Endodermal cell (in vitro differentiated cells): ENCODE results near the gene CERKL. TPM values are rescaled to one million over a fixed set of nuclear protein-coding genes. Genes with fewer than 3 reads are reported as not detected.

Source experiments
- DNase-seq: peaks from one replicate; pipeline ENCODE4 v3.0.0-alpha.2; 2017
- H3K27ac ChIP-seq: 2 replicates; pipeline ENCODE4 v1.5.1; 2013; ENCODE audit warnings: mild to moderate bottlenecking, low read depth, low read length, moderate library complexity
- H3K27me3 ChIP-seq: 2 replicates; pipeline ENCODE4 v1.6.1; 2013; ENCODE audit warnings: mild to moderate bottlenecking, low read length, moderate library complexity; ENCODE audit not compliant: insufficient read depth, control insufficient read depth, poor library complexity, severe bottlenecking
- H3K36me3 ChIP-seq: 2 replicates; pipeline ENCODE4 v1.7.0; 2013; ENCODE audit warnings: mild to moderate bottlenecking, low read length, moderate library complexity; ENCODE audit not compliant: control insufficient read depth, insufficient read depth
- H3K4me1 ChIP-seq: one replicate; pipeline ENCODE4 v1.7.0; 2013; ENCODE audit warnings: low read length; ENCODE audit not compliant: control insufficient read depth, insufficient read depth
- H3K4me3 ChIP-seq: 2 replicates; pipeline ENCODE4 v1.5.1; 2013; ENCODE audit warnings: mild to moderate bottlenecking, low read length, moderate library complexity
- H3K9ac ChIP-seq: 2 replicates; pipeline ENCODE4 v1.6.1; 2013; ENCODE audit warnings: mild to moderate bottlenecking, low read length, moderate library complexity; ENCODE audit not compliant: poor library complexity, severe bottlenecking; ENCODE audit errors: extremely low read depth
- H3K9me3 ChIP-seq: 2 replicates; pipeline ENCODE4 v1.6.1; 2013; ENCODE audit warnings: mild to moderate bottlenecking, low read length, moderate library complexity; ENCODE audit not compliant: control insufficient read depth
- H3K27ac Mint-ChIP-seq: 2 replicates; pipeline ENCODE4 v1.8.0; 2020; ENCODE audit warnings: mixed read lengths
- H3K27me3 Mint-ChIP-seq: 2 replicates; pipeline ENCODE4 v1.8.0; 2021; ENCODE audit warnings: mild to moderate bottlenecking, mixed read lengths; ENCODE audit not compliant: insufficient read depth
- H3K36me3 Mint-ChIP-seq: 2 replicates; pipeline ENCODE4 v1.8.0; 2020; ENCODE audit warnings: low read depth, mixed read lengths
- H3K4me1 Mint-ChIP-seq: 2 replicates; pipeline ENCODE4 v1.8.0; 2020; ENCODE audit warnings: mixed read lengths
- H3K4me3 Mint-ChIP-seq: 2 replicates; pipeline ENCODE4 v1.8.0; 2020; ENCODE audit warnings: mild to moderate bottlenecking, moderate library complexity, mixed read lengths
- H3K9me3 Mint-ChIP-seq: 2 replicates; pipeline ENCODE4 v1.8.0; 2020; ENCODE audit warnings: mild to moderate bottlenecking, mixed read lengths
- WGBS, 2 experiments: methylation state at CpG; one replicate each; pipeline versions ENCODE4 v1.1.5 to v1.1.7; 2013; ENCODE audit warnings: missing lambda C conversion rate in 2 of 2, mixed read lengths in 1 of 2; ENCODE audit not compliant: insufficient coverage in 1 of 2, insufficient read length in 1 of 2; 5-methylcytosine and 5-hydroxymethylcytosine counted together
- total RNA-seq, 2 donors: library from RNA; stranded (reverse); fragmentation: NEBNext Ultra II Directional in 1 of 2; extraction: Animal tissue kit (Norgen Biotek cat#: 25700) in 1 of 2; gene quantifications; 2 replicates in 1 of 2; 3 replicates in 1 of 2; pipeline ENCODE4 v1.2.1, GENCODE V29; 2021
- TF ChIP-seq, protein P1 (sequence below): fragments of 200-600 bp; sonication (generic); conservative IDR thresholded peaks from 2 replicates; pipeline ENCODE4 v1.5.0; 2021; ENCODE audit warnings: antibody characterized with exemption, mild to moderate bottlenecking

The CERKL gene
- total RNA-seq, 2 donors from 2014 or later, result 0.20 to 0.31 TPM

GRCh38 chr2:181517685-181518301 lies 139.1 kb downstream of the CERKL start:
- Mint-ChIP-seq H3K9me3 (no peaks in the 10 kb centered on the region), H3K27ac (no peak overlapping the region), H3K27me3 (no peaks in the 10 kb centered on the region), H3K4me3 (no peak overlapping the region), H3K4me1 (no peaks in the 10 kb centered on the region), H3K36me3 (no peaks in the 10 kb centered on the region)
- Histone ChIP-seq H3K9ac (no peak overlapping the region), H3K9me3 (no peaks in the 10 kb centered on the region), H3K4me3 (no peak overlapping the region), H3K36me3 (no peaks in the 10 kb centered on the region), H3K27ac (no peak overlapping the region), H3K4me1 (no peaks in the 10 kb centered on the region), H3K27me3 (no peaks in the 10 kb centered on the region)
- no peak for DNase-seq
- 67 to 83% methylated on average over 1 of the region's 1 CpG for WGBS, 2 experiments
- TF ChIP-seq, protein P1, sequence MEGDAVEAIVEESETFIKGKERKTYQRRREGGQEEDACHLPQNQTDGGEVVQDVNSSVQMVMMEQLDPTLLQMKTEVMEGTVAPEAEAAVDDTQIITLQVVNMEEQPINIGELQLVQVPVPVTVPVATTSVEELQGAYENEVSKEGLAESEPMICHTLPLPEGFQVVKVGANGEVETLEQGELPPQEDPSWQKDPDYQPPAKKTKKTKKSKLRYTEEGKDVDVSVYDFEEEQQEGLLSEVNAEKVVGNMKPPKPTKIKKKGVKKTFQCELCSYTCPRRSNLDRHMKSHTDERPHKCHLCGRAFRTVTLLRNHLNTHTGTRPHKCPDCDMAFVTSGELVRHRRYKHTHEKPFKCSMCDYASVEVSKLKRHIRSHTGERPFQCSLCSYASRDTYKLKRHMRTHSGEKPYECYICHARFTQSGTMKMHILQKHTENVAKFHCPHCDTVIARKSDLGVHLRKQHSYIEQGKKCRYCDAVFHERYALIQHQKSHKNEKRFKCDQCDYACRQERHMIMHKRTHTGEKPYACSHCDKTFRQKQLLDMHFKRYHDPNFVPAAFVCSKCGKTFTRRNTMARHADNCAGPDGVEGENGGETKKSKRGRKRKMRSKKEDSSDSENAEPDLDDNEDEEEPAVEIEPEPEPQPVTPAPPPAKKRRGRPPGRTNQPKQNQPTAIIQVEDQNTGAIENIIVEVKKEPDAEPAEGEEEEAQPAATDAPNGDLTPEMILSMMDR, result no peak

GRCh38 chr2:181516992-181517391 lies 139.9 kb downstream of the CERKL start:
- no peaks in the 10 kb centered on the region for H3K4me1 ChIP-seq
- no peaks in the 10 kb centered on the region for H3K27me3 ChIP-seq
- H3K9me3 ChIP-seq, result no peaks in the 10 kb centered on the region
- H3K27ac ChIP-seq, result no peak overlapping the region
- H3K27ac Mint-ChIP-seq, result no peak overlapping the region
- DNase-seq, result no peak
- TF ChIP-seq, protein P1, result no peak
- H3K27me3 Mint-ChIP-seq, result no peaks in the 10 kb centered on the region
- H3K4me3 ChIP-seq, result no peak overlapping the region
- H3K36me3 ChIP-seq, result no peaks in the 10 kb centered on the region
- H3K4me3 Mint-ChIP-seq, result no peak overlapping the region
- no peaks in the 10 kb centered on the region for H3K9me3 Mint-ChIP-seq
- H3K4me1 Mint-ChIP-seq, result no peaks in the 10 kb centered on the region
- no peak overlapping the region for H3K9ac ChIP-seq
- no peaks in the 10 kb centered on the region for H3K36me3 Mint-ChIP-seq

- TF ChIP-seq, protein P1, result no peak
- Mint-ChIP-seq H3K4me3 (no peak overlapping the region), H3K9me3 (no peaks in the 10 kb centered on the region), H3K4me1 (no peaks in the 10 kb centered on the region), H3K36me3 (no peaks in the 10 kb centered on the region), H3K27me3 (no peaks in the 10 kb centered on the region), H3K27ac (no peak overlapping the region)
- WGBS, 2 experiments, result 0 to 53% methylated on average over 1 to 3 of the region's 3 CpGs
- Histone ChIP-seq H3K36me3 (no peaks in the 10 kb centered on the region), H3K27me3 (no peaks in the 10 kb centered on the region), H3K4me3 (no peak overlapping the region), H3K9me3 (no peaks in the 10 kb centered on the region), H3K4me1 (no peaks in the 10 kb centered on the region), H3K27ac (no peak overlapping the region), H3K9ac (no peak overlapping the region)
- no peak for DNase-seq
Measured at GRCh38 chr2:181515719-181516118, 141.2 kb downstream of the CERKL start.
